Measurements from ENCODE around the gene USP40. TPM values are rescaled to one million over a fixed set of nuclear protein-coding genes. Genes with fewer than 3 reads are reported as not detected.

The USP40 gene
- total and polyA plus RNA-seq, 9 of the 15 experiments (the other 6 are each of a cell fraction or from before 2014, with no cell fraction given) = 5.5 to 15.0 (median 9.3) TPM

- TF ChIP-seq KDM1A (IDR thresholded peaks at IDR 0.05) = no peak
These were observed 63.1 kb downstream of the USP40 start (continued) for GRCh38 chr2:233503481-233503880.

GRCh38 chr2:233501198-233502076, 65.1 kb downstream of the USP40 start:
- no peak overlapping the region for H3K4me3 ChIP-seq
- DNase-seq (ENCODE audit: extremely low read depth in 1 of 4, low spot score in 3 of 4) (no peak), FAIRE-seq (no peak), ATAC-seq (no peak)
- H3K9me1 ChIP-seq (ENCODE audit: control insufficient read depth, insufficient read depth, low read length) = no peaks in the 10 kb centered on the region
- intact Hi-C loops (cut with micrococcal nuclease) = no loop called here
- no TSS peak for BruUV-seq (replicated peaks)
- H4K20me1 ChIP-seq (replicated peaks; ENCODE audit: control insufficient read depth, insufficient read depth, low read length) = no peaks in the 10 kb centered on the region
- in situ Hi-C loops (cut with MboI) = no loop called here
- 40% methylated on average over 3 of the region's 3 CpGs for WGBS (ENCODE audit: insufficient coverage, low coverage, missing lambda C conversion rate)
- H3K4me2 ChIP-seq (ENCODE audit: insufficient read depth, low read length) = no peak overlapping the region
- ChIA-PET POLR2A (interaction anchor here (0.9 kb wide), 1 partner anchor 9 kb away, joined by 3 read pairs; no protein-coding TSS in a partner anchor), CTCF (ENCODE audit: low intra/inter-chr PET ratio) (no interaction called here)
- no peak overlapping the region for H2AFZ ChIP-seq (ENCODE audit: low read depth, low read length)
- no peaks in the 10 kb centered on the region for H3K27me3 ChIP-seq (ENCODE audit: control insufficient read depth in 2 of 2, insufficient read depth in 2 of 2, low read length in 2 of 2)
- no peaks in the 10 kb centered on the region for H3K9me3 ChIP-seq (replicated peaks; ENCODE audit: control insufficient read depth, insufficient read depth, low read depth, low read length)
- H3K4me1 ChIP-seq (replicated peaks in 1 of 2; ENCODE audit: control insufficient read depth in 2 of 2, insufficient read depth in 2 of 2, low read length in 2 of 2) = no peaks in the 10 kb centered on the region
- no peaks in the 10 kb centered on the region for H3K36me3 ChIP-seq (ENCODE audit: control insufficient read depth, insufficient read depth, low read length)
- no peak overlapping the region for H3K9ac ChIP-seq (ENCODE audit: insufficient read depth in 1 of 2, low read depth in 2 of 2, low read length in 2 of 2)
- H3K27ac ChIP-seq (ENCODE audit: extremely low read depth, low read depth, low read length) = no peak overlapping the region
- H3K79me2 ChIP-seq (ENCODE audit: control insufficient read depth, insufficient read depth, low read length) = no peaks in the 10 kb centered on the region
- no peak for TF ChIP-seq KLF10 (CRISPR knock-in tag; IDR thresholded peaks at IDR 0.05)
- TF ChIP-seq ZNF253 (CRISPR knock-in tag; conservative IDR thresholded peaks at IDR 0.05) = no peak
- TF ChIP-seq SUPT5H (IDR thresholded peaks at IDR 0.05) = no peak
- TF ChIP-seq ZNF146 (CRISPR knock-in tag; IDR thresholded peaks at IDR 0.05; ENCODE audit: unreplicated experiment) = no peak
- no peak for TF ChIP-seq PHF21A (IDR thresholded peaks at IDR 0.05; ENCODE audit: borderline replicate concordance, low read depth)
- no peak for TF ChIP-seq GABPB1 (CRISPR knock-in tag; IDR thresholded peaks at IDR 0.05)
- TF ChIP-seq IRF2 (CRISPR knock-in tag; IDR thresholded peaks at IDR 0.05) = no peak
- no peak for TF ChIP-seq HNRNPH1 (optimal IDR thresholded peaks at IDR 0.05; ENCODE audit: low read depth, low read length)
- TF ChIP-seq PURB (CRISPR knock-in tag; IDR thresholded peaks at IDR 0.05; ENCODE audit: low read depth) = no peak
- no peak for TF ChIP-seq E2F5 (CRISPR knock-in tag; IDR thresholded peaks at IDR 0.05)
- TF ChIP-seq ZNF143 (CRISPR knock-in tag; IDR thresholded peaks at IDR 0.05) = no peak
- TF ChIP-seq ZBTB7A (IDR thresholded peaks at IDR 0.05; ENCODE audit: borderline replicate concordance, control insufficient read depth, low read depth, low read length) = no peak
- TF ChIP-seq XRCC5 (IDR thresholded peaks at IDR 0.05; ENCODE audit: low read depth, low read length) = no peak
- no peak for TF ChIP-seq MCM7 (IDR thresholded peaks at IDR 0.05)
- TF ChIP-seq NKRF (IDR thresholded peaks at IDR 0.05; ENCODE audit: borderline replicate concordance) = no peak
- TF ChIP-seq ZNF239 (CRISPR knock-in tag; IDR thresholded peaks at IDR 0.05) = no peak
- no peak for TF ChIP-seq OTX1 (CRISPR knock-in tag; IDR thresholded peaks at IDR 0.05)
